Natural killer cell (primary cell): Measurements from ENCODE around the gene ECHDC1. TPM values are rescaled to one million over a fixed set of nuclear protein-coding genes. Genes with fewer than 3 reads are reported as not detected.

Experiments used
- ATAC-seq, 3 donors: fragments of 150-1000 bp in 2 of 3; fragments of 200-7000 bp in 1 of 3; cut with Tn5 transposase; 1 replicate in 1 of 3; 2 replicates in 2 of 3; pipeline ENCODE4 v1.10.0; 2021; ENCODE audit warnings: mild to moderate bottlenecking in 2 of 3, moderate library complexity in 2 of 3
- DNase-seq, 2 donors: peaks; one replicate each; pipeline versions ENCODE4 v3.0.0 to v3.0.0-alpha.2; 2013 to 2021; ENCODE audit warnings: mixed read lengths in 1 of 2
- H3K27ac ChIP-seq: one replicate; pipeline ENCODE4 v1.5.1; 2013; ENCODE audit warnings: mild to moderate bottlenecking, low read length
- H3K27me3 ChIP-seq: one replicate; pipeline ENCODE4 v1.6.1; 2013; ENCODE audit warnings: low read length; ENCODE audit not compliant: control insufficient read depth, insufficient read depth
- H3K36me3 ChIP-seq: one replicate; pipeline ENCODE4 v1.6.1; 2013; ENCODE audit warnings: low read length; ENCODE audit not compliant: control insufficient read depth, insufficient read depth
- H3K4me1 ChIP-seq: one replicate; pipeline ENCODE4 v1.6.1; 2013; ENCODE audit warnings: low read length; ENCODE audit not compliant: control insufficient read depth, insufficient read depth
- H3K4me3 ChIP-seq: one replicate; pipeline ENCODE4 v1.5.1; 2013; ENCODE audit warnings: low read length
- H3K9me3 ChIP-seq: one replicate; pipeline ENCODE4 v1.6.1; 2013; ENCODE audit warnings: low read length; ENCODE audit not compliant: control insufficient read depth, insufficient read depth
- H3K27ac Mint-ChIP-seq, 2 donors: one replicate each; pipeline ENCODE4 v1.8.0; 2022; ENCODE audit warnings: mild to moderate bottlenecking in 2 of 2, mixed read lengths in 2 of 2, moderate library complexity in 1 of 2
- H3K27me3 Mint-ChIP-seq, 2 donors: one replicate each; pipeline ENCODE4 v1.8.0; 2022; ENCODE audit warnings: low read depth in 2 of 2, mixed read lengths in 2 of 2
- H3K36me3 Mint-ChIP-seq: one replicate; pipeline ENCODE4 v1.8.0; 2022; ENCODE audit warnings: mixed read lengths
- H3K4me1 Mint-ChIP-seq, 2 donors: one replicate each; pipeline ENCODE4 v1.8.0; 2022; ENCODE audit warnings: mixed read lengths in 2 of 2
- H3K4me3 Mint-ChIP-seq: one replicate; pipeline ENCODE4 v1.8.0; 2022; ENCODE audit warnings: mild to moderate bottlenecking, moderate library complexity, mixed read lengths
- H3K9me3 Mint-ChIP-seq, 2 donors: one replicate each; pipeline ENCODE4 v1.8.0; 2022; ENCODE audit warnings: mixed read lengths in 2 of 2
- CTCF ChIP-seq: fragments of 200-600 bp; IDR thresholded peaks from one replicate; pipeline ENCODE4 v1.8.0; 2022; ENCODE audit warnings: antibody characterized with exemption
- WGBS: methylation state at CpG from one replicate; pipeline ENCODE4 v1.1.7; 2013; ENCODE audit warnings: missing lambda C conversion rate; ENCODE audit not compliant: insufficient coverage; 5-methylcytosine and 5-hydroxymethylcytosine counted together
- intact Hi-C: fragments of 100-400 bp; cut with micrococcal nuclease; formaldehyde crosslinking; loops from one replicate; pipeline ENCODE4 v1.14.2; 2022
- total RNA-seq, 4 donors: library from RNA; stranded (reverse); fragments of 120-200 nt in 1 of 4; gene quantifications; one replicate each; pipeline versions ENCODE4 v1.2.3 to v1.2.4, GENCODE V29; 2013 to 2022

The ECHDC1 gene
- total RNA-seq, 3 donors from 2014 or later (not counting 1 experiment from before 2014, with no cell fraction given): 18.7 to 35.1 (median 21.4) TPM

- Mint-ChIP-seq H3K4me1 (peaks cover 2 to 12% of the 10 kb centered on the region in 2 donors), H3K36me3 (no peaks in the 10 kb centered on the region), H3K27me3 (no peaks in the 10 kb centered on the region), H3K4me3 (no peak overlapping the region), H3K27ac (no peak overlapping the region), H3K9me3 (no peaks in the 10 kb centered on the region)
- ATAC-seq (peak in 1 of 3 donors; percentile 4), DNase-seq (peak in 1 of 2 donors; percentile 38)
- Histone ChIP-seq H3K4me3 (peak overlapping the region; percentile 85), H3K4me1 (peaks cover 8% of the 10 kb centered on the region), H3K27me3 (no peaks in the 10 kb centered on the region), H3K9me3 (no peaks in the 10 kb centered on the region), H3K36me3 (no peaks in the 10 kb centered on the region), H3K27ac (peak overlapping the region; percentile 74)
- TF ChIP-seq CTCF: no peak
- intact Hi-C loops: loop anchor here (1.0 kb wide), 1 partner anchor 78 kb away; the partner anchor contains the start of gene RNF146
- 20% methylated on average over 24 of the region's 24 CpGs for WGBS
Observed at GRCh38 chr6:127343809-127344659, 625 bp upstream of the ECHDC1 start.

GRCh38 chr6:127342296-127342945 is 988 bp downstream of the ECHDC1 start:
- peak overlapping the region; percentile 74 for H3K27ac ChIP-seq
- Mint-ChIP-seq H3K9me3 (no peaks in the 10 kb centered on the region), H3K4me1 (peaks cover 8 to 14% of the 10 kb centered on the region in 2 donors), H3K36me3 (no peaks in the 10 kb centered on the region), H3K4me3 (no peak overlapping the region), H3K27me3 (no peaks in the 10 kb centered on the region), H3K27ac (no peak overlapping the region)
- DNase-seq (no peak), ATAC-seq (no peak)
- WGBS: 62% methylated on average over 8 of the region's 10 CpGs
- intact Hi-C loops: no loop called here
- no peak for TF ChIP-seq CTCF
- H3K36me3 ChIP-seq: no peaks in the 10 kb centered on the region
- H3K4me1 ChIP-seq: peaks cover 8% of the 10 kb centered on the region
- peak overlapping the region; percentile 85 for H3K4me3 ChIP-seq
- H3K27me3 ChIP-seq: no peaks in the 10 kb centered on the region
- no peaks in the 10 kb centered on the region for H3K9me3 ChIP-seq

GRCh38 chr6:127341471-127342202 is 1.8 kb downstream of the ECHDC1 start:
- Histone ChIP-seq H3K4me3 (no peak overlapping the region), H3K36me3 (no peaks in the 10 kb centered on the region), H3K4me1 (peaks cover 8% of the 10 kb centered on the region), H3K9me3 (no peaks in the 10 kb centered on the region), H3K27ac (no peak overlapping the region), H3K27me3 (no peaks in the 10 kb centered on the region)
- intact Hi-C loops: no loop called here
- H3K27me3 Mint-ChIP-seq: no peaks in the 10 kb centered on the region
- H3K27ac Mint-ChIP-seq: no peak overlapping the region
- no peaks in the 10 kb centered on the region for H3K9me3 Mint-ChIP-seq
- no peak overlapping the region for H3K4me3 Mint-ChIP-seq
- no peak for TF ChIP-seq CTCF
- H3K36me3 Mint-ChIP-seq: no peaks in the 10 kb centered on the region
- 75% methylated on average over 9 of the region's 9 CpGs for WGBS
- H3K4me1 Mint-ChIP-seq: peaks cover 13 to 18% of the 10 kb centered on the region in 2 donors
- DNase-seq (no peak), ATAC-seq (no peak)
